ENCODE data around the gene SOX6. TPM values are rescaled to one million over a fixed set of nuclear protein-coding genes. Genes with fewer than 3 reads are reported as not detected.

SOX6 gene
- total RNA-seq, 1 experiment from 2014 or later, result not detected

- no peak for TF ChIP-seq CTCF (conservative IDR thresholded peaks at IDR 0.05)
- Mint-ChIP-seq H3K4me1 (peaks cover 15 to 16% of the 10 kb centered on the region in 2 experiments), H3K27ac (no peak overlapping the region), H3K27me3 (ENCODE audit: low read depth) (peaks cover 3% of the 10 kb centered on the region; the same call in 1 of the 2 replicates), H3K36me3 (ENCODE audit: insufficient read depth in 1 of 3, low read depth in 3 of 3) (no peaks in the 10 kb centered on the region), H3K9me3 (no peaks in the 10 kb centered on the region), H3K4me3 (no peak overlapping the region)
- H4K91ac ChIP-seq (ENCODE audit: insufficient read length, low read depth, low read length), result no peak overlapping the region
- no peak overlapping the region for H2BK5ac ChIP-seq (ENCODE audit: insufficient read length, low read length)
- no peak overlapping the region for H3K27ac ChIP-seq (ENCODE audit: insufficient read length, low read depth, low read length)
- no peak overlapping the region for H2BK20ac ChIP-seq (ENCODE audit: low read depth, low read length, poor library complexity, severe bottlenecking)
- no peak overlapping the region for H3K9ac ChIP-seq (ENCODE audit: extremely low read depth, insufficient read length, low read length)
- H3K4me1 ChIP-seq (ENCODE audit: insufficient read depth, low read length), result no peaks in the 10 kb centered on the region; the same call in 1 of the 2 replicates
- H2AFZ ChIP-seq (ENCODE audit: low read length), result no peak overlapping the region
- H3K4ac ChIP-seq (ENCODE audit: low read depth, low read length), result no peak overlapping the region
- H3T11ph ChIP-seq (ENCODE audit: low read length), result no peak overlapping the region
- no peak overlapping the region for H3K56ac ChIP-seq (ENCODE audit: insufficient read length, low read depth, low read length)
- DNase-seq, result no peak
- no peaks in the 10 kb centered on the region for H4K20me1 ChIP-seq (ENCODE audit: control insufficient read depth, insufficient read depth, insufficient read length)
- H2BK120ac ChIP-seq (ENCODE audit: low read depth, low read length, poor library complexity, severe bottlenecking), result no peak overlapping the region
- H2BK15ac ChIP-seq (ENCODE audit: low read depth, low read length), result no peak overlapping the region
- no peaks in the 10 kb centered on the region for H3K9me3 ChIP-seq (ENCODE audit: control insufficient read depth, low read depth, low read length)
- H3K14ac ChIP-seq (ENCODE audit: insufficient read depth, low read length), result no peak overlapping the region
- H3K79me1 ChIP-seq (ENCODE audit: insufficient read depth, low read depth, low read length, poor library complexity, severe bottlenecking), result no peaks in the 10 kb centered on the region
- H3K27me3 ChIP-seq (ENCODE audit: insufficient read depth, low read length), result no peaks in the 10 kb centered on the region
- H3K79me2 ChIP-seq (ENCODE audit: insufficient read depth, low read length), result no peaks in the 10 kb centered on the region
- H3K18ac ChIP-seq (ENCODE audit: insufficient read length, low read depth, low read length), result no peak overlapping the region
- no peak overlapping the region for H2BK12ac ChIP-seq (ENCODE audit: insufficient read length, low read depth, low read length)
- H4K5ac ChIP-seq (ENCODE audit: insufficient read length, low read depth, low read length), result no peak overlapping the region
- no peak overlapping the region for H2AK5ac ChIP-seq (ENCODE audit: insufficient read length, low read length)
- no peak overlapping the region for H4K8ac ChIP-seq (replicated peaks; ENCODE audit: insufficient read length, low read depth, low read length)
- no peak overlapping the region for H3K4me2 ChIP-seq (ENCODE audit: insufficient read depth, insufficient read length, low read length)
- WGBS (ENCODE audit: extremely low coverage, insufficient read length, low lambda C conversion rate), result no CpG with 5 or more reads among the region's 4 CpGs
- no peak overlapping the region for H3K23ac ChIP-seq (ENCODE audit: insufficient read length, low read depth, low read length)
- H3K23me2 ChIP-seq (ENCODE audit: insufficient read length, low read depth, low read length, poor library complexity, severe bottlenecking), result no peaks in the 10 kb centered on the region
Measured at GRCh38 chr11:16191868-16192240, 164.5 kb downstream of the SOX6 start.
